ENCODE results near the gene HMGXB4. TPM values are rescaled to one million over a fixed set of nuclear protein-coding genes. Genes with fewer than 3 reads are reported as not detected.
A peak's percentile ranks its signal among the peaks of the same experiment; 100 is the strongest.

Gene HMGXB4
- total and polyA plus RNA-seq, 2 of the 4 experiments (the other 2 are of a cell fraction) = 11.8 to 18.5 TPM

GRCh38 chr22:35258191-35258988 lies 1.1 kb downstream of the HMGXB4 start:
- Histone ChIP-seq H4K91ac (ENCODE audit: insufficient read depth, low read depth, low read length) (no peak overlapping the region; the same call in 1 of the 2 replicates), H4K20me1 (ENCODE audit: insufficient read depth, low read length) (peaks cover 5% of the 10 kb centered on the region; the same call in 1 of the 2 replicates), H2BK15ac (ENCODE audit: low read depth, low read length) (no peak overlapping the region), H3K4me1 (ENCODE audit: control insufficient read depth, insufficient read depth, low read length) (no peaks in the 10 kb centered on the region), H3K9me1 (ENCODE audit: insufficient read depth, low read length) (0 out of 2 replicates have a peak, but pooled peaks cover 5% of the 10 kb centered on the region), H2AK5ac (ENCODE audit: low read depth, low read length) (peak overlapping the region; percentile 6; the same call in 1 of the 2 replicates), H3K4me2 (ENCODE audit: low read depth, low read length) (peak overlapping the region; percentile 90), H3K36me3 (ENCODE audit: control insufficient read depth, insufficient read depth, low read length) (peaks cover 9% of the 10 kb centered on the region), H3K9me3 (ENCODE audit: control insufficient read depth, insufficient read depth, low read length) (no peaks in the 10 kb centered on the region), H3K14ac (replicated peaks; ENCODE audit: low read depth, low read length) (peak overlapping the region; percentile 70), H3K9ac (ENCODE audit: low read depth, low read length) (peak overlapping the region; percentile 89), H2AK9ac (replicated peaks; ENCODE audit: low read depth, low read length, poor library complexity) (peak overlapping the region; percentile 18), H2BK20ac (ENCODE audit: low read depth, low read length) (no peak overlapping the region), H4K5ac (ENCODE audit: low read depth, low read length) (peak overlapping the region; percentile 55; the same call in 1 of the 2 replicates), H3K79me1 (ENCODE audit: low read depth in 1 of 2, low read length in 2 of 2) (peaks cover 21 to 40% of the 10 kb centered on the region in 2 experiments), H3K27me3 (ENCODE audit: control insufficient read depth, insufficient read depth, low read length) (no peaks in the 10 kb centered on the region), H2BK5ac (ENCODE audit: low read depth, low read length, poor library complexity, severe bottlenecking) (no peak overlapping the region), H3K4ac (ENCODE audit: low read depth, low read length) (peak overlapping the region; percentile 8), H3K4me3 (ENCODE audit: insufficient read depth, low read depth, low read length) (peak overlapping the region; percentile 55), H4K8ac (ENCODE audit: low read depth in 2 of 2, low read length in 2 of 2) (peak overlapping the region; percentile 13 to 67; a peak in 2 of 4 replicates), H3K56ac (ENCODE audit: extremely low read depth, insufficient read depth, low read length) (peak overlapping the region; percentile 16; the same call in 1 of the 2 replicates), H2AFZ (replicated peaks; ENCODE audit: low read length, poor library complexity) (peak overlapping the region; percentile 84), H2BK120ac (ENCODE audit: low read depth, low read length) (no peak overlapping the region), H3K23ac (ENCODE audit: low read depth, low read length) (peak overlapping the region; percentile 5), H3K27ac (ENCODE audit: insufficient read depth, low read length) (peak overlapping the region; percentile 85), H3K18ac (ENCODE audit: low read depth, low read length) (peak overlapping the region; percentile 9; the same call in 1 of the 2 replicates)
- DNase-seq (peak; percentile 11), ATAC-seq (ENCODE audit: low read depth) (peak; percentile 4; the same call in 1 of the 2 replicates)
- no TSS peak for BruUV-seq (replicated peaks)
- dilution Hi-C loops (cut with HindIII; ENCODE audit: low sequenced_read_pairs, unreplicated experiment) = no loop called here
- in situ Hi-C loops (cut with MboI; ENCODE audit: low sequenced_read_pairs) = no loop called here
- no peak for TF ChIP-seq ELK1 (IDR thresholded peaks at IDR 0.05; ENCODE audit: borderline replicate concordance, low read depth, low read length)
- no peak for TF ChIP-seq CTCF (conservative IDR thresholded peaks at IDR 0.05; ENCODE audit: low read depth, low read length)
- no peak for TF ChIP-seq MXI1 (IDR thresholded peaks at IDR 0.05; ENCODE audit: borderline replicate concordance, low read depth, low read length)
- no peak for TF ChIP-seq BHLHE40 (IDR thresholded peaks at IDR 0.05; ENCODE audit: low read depth, low read length)
- TF ChIP-seq CHD1 (IDR thresholded peaks at IDR 0.05; ENCODE audit: low read depth, low read length) = no peak
- no peak for TF ChIP-seq MAZ (IDR thresholded peaks at IDR 0.05; ENCODE audit: borderline replicate concordance, low read depth, low read length)
- 47% methylated on average over 6 of the region's 23 CpGs; no CpG with 5 or more reads in 1 of the 2 experiments for WGBS, 2 experiments (ENCODE audit: extremely low coverage in 2 of 2, insufficient read length in 1 of 2)
- ChIA-PET POLR2A (ENCODE audit: unreplicated experiment) (interaction anchor here (0.7 kb wide), 1 partner anchor 8 kb away, joined by 4 read pairs; no protein-coding TSS in a partner anchor), CTCF (interaction anchor here (1.4 to 1.5 kb wide), 2 partner anchors 9 to 27 kb away, joined by 3 to 4 read pairs; no protein-coding TSS in a partner anchor)
- intact Hi-C loops (cut with micrococcal nuclease) = no loop called here

Data from IMR-90 (cell line).